ENCODE measurements around the gene COPZ2.

The COPZ2 gene

DNA sequence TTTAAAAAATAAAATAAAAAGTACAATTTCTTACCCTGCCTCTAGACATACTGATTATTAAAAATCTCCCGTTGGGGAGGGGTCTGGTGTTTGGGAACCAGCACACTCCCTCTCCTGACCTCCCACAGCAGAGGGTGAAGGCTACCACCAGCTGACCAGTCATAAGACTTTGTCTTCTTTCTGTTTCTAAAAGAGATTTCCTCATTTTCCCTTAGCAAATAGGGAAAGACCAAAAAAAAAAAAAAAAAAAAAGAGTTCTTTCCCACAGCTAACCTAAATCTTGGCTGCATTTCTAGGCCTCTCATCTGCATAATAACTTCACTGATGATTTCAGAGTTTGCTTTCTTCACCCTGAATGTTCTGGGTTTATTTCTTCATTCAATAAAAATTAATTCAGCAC lies 36.4 kb downstream of the COPZ2 start:
- FAIRE-seq (no peak), DNase-seq (ENCODE audit: insufficient read length, low spot score) (no peak)
- TF ChIP-seq POLR2AphosphoS5 (IDR thresholded peaks at IDR 0.05; ENCODE audit: low read depth, low read length): no peak
- TF ChIP-seq SPI1 (IDR thresholded peaks at IDR 0.05; ENCODE audit: low read depth, low read length): no peak
- no peak for TF ChIP-seq PAX5 (IDR thresholded peaks at IDR 0.05; ENCODE audit: insufficient read depth, low read length, severe bottlenecking)
- no peak for TF ChIP-seq POU2F2 (IDR thresholded peaks at IDR 0.05; ENCODE audit: low read depth, low read length)
- TF ChIP-seq TAF1 (IDR thresholded peaks at IDR 0.05; ENCODE audit: low read depth, low read length): no peak
- TF ChIP-seq POLR2A (IDR thresholded peaks at IDR 0.05; ENCODE audit: low read depth, low read length): no peak

GRCh38 chr17:47999582-47999981 lies 38.0 kb downstream of the COPZ2 start:
- no peak for DNase-seq (ENCODE audit: insufficient read length, low spot score)
- TF ChIP-seq POU2F2 (IDR thresholded peaks at IDR 0.05; ENCODE audit: low read depth, low read length) (no peak), POLR2A (IDR thresholded peaks at IDR 0.05; ENCODE audit: low read depth, low read length) (no peak), SPI1 (IDR thresholded peaks at IDR 0.05; ENCODE audit: low read depth, low read length) (no peak), POLR2AphosphoS5 (IDR thresholded peaks at IDR 0.05; ENCODE audit: low read depth, low read length) (no peak), TAF1 (IDR thresholded peaks at IDR 0.05; ENCODE audit: low read depth, low read length) (no peak)
- FAIRE-seq: no peak

DNA sequence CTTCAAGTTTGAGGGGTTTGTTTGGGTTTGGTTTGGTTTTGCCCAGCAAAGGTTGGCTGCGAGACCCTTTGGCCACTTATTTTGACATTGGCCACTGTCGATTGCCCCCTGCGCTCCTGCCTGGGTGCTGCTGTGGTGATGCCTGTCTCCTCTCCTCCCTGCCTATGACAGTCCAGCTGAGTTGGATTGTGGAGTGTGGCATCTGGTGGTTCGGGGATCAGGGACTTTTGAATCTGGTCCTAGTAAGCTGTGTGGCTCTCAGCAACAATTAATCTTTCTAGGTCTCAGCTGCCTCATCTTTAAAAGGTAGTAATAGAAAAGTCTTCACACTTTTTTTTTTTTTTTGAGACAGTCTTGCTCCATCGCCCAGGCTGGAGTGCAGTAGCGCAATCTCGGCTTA lies 39.6 kb downstream of the COPZ2 start:
- no peak for FAIRE-seq
- TF ChIP-seq SPI1 (IDR thresholded peaks at IDR 0.05; ENCODE audit: low read depth, low read length) (no peak), POLR2A (IDR thresholded peaks at IDR 0.05; ENCODE audit: low read depth, low read length) (no peak), POU2F2 (IDR thresholded peaks at IDR 0.05; ENCODE audit: low read depth, low read length) (no peak), POLR2AphosphoS5 (IDR thresholded peaks at IDR 0.05; ENCODE audit: low read depth, low read length) (no peak), TAF1 (IDR thresholded peaks at IDR 0.05; ENCODE audit: low read depth, low read length) (no peak), PAX5 (IDR thresholded peaks at IDR 0.05; ENCODE audit: insufficient read depth, low read length, severe bottlenecking) (no peak)
- no peak for DNase-seq (ENCODE audit: insufficient read length, low spot score)

DNA sequence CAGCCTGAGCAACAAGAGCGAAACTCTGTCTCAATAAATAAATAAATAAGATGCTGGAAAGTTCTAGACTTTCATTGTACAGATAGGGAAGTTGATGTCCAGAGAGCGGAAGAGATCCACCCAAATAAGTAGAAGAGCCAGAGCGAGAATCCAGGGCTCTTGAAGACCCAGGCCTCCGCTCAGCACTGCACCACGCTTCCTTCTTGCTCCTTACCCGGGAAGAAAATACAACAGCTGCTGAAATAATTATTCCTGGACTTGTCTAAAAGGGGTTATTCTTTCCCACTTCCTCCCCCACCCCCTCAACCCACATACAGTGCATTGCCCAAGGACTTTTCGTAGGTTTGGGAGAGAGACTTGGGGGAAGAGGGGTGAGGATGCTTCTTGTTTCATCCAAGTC lies 40.0 kb downstream of the COPZ2 start:
- TF ChIP-seq POLR2AphosphoS5 (IDR thresholded peaks at IDR 0.05; ENCODE audit: low read depth, low read length) (no peak), POU2F2 (IDR thresholded peaks at IDR 0.05; ENCODE audit: low read depth, low read length) (no peak), PAX5 (IDR thresholded peaks at IDR 0.05; ENCODE audit: insufficient read depth, low read length, severe bottlenecking) (no peak), SPI1 (IDR thresholded peaks at IDR 0.05; ENCODE audit: low read depth, low read length) (no peak), POLR2A (IDR thresholded peaks at IDR 0.05; ENCODE audit: low read depth, low read length) (no peak), TAF1 (IDR thresholded peaks at IDR 0.05; ENCODE audit: low read depth, low read length) (no peak)
- FAIRE-seq (no peak), DNase-seq (ENCODE audit: insufficient read length, low spot score) (no peak)

DNA sequence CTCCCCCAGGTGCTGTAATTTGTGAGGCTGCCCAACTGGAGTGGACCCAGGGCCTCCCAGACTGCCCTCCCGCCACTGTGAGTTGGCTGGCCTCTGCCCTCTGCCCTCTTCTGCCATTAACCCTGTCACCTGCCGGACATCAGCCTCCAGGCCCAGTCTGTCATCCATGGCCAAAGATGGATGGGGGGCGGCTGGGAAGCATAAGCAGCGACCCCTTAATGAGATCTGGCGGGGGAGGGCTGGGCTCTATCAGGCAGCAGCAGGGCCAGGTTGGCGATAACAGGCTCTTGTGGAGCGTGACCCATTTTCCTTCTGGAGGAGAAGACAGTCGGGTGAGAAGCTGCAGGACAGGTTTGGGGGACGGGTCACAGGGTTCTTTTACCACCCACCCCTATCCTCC lies 41.4 kb downstream of the COPZ2 start:
- FAIRE-seq (no peak), DNase-seq (ENCODE audit: insufficient read length, low spot score) (no peak)
- TF ChIP-seq PAX5 (IDR thresholded peaks at IDR 0.05; ENCODE audit: insufficient read depth, low read length, severe bottlenecking) (no peak), SPI1 (IDR thresholded peaks at IDR 0.05; ENCODE audit: low read depth, low read length) (no peak), POLR2AphosphoS5 (IDR thresholded peaks at IDR 0.05; ENCODE audit: low read depth, low read length) (no peak), TAF1 (IDR thresholded peaks at IDR 0.05; ENCODE audit: low read depth, low read length) (no peak), POLR2A (IDR thresholded peaks at IDR 0.05; ENCODE audit: low read depth, low read length) (no peak), POU2F2 (IDR thresholded peaks at IDR 0.05; ENCODE audit: low read depth, low read length) (no peak)

GRCh38 chr17:47995241-47995935 lies 42.2 kb downstream of the COPZ2 start:
- FAIRE-seq (no peak), DNase-seq (ENCODE audit: insufficient read length, low spot score) (no peak)
- TF ChIP-seq TAF1 (IDR thresholded peaks at IDR 0.05; ENCODE audit: low read depth, low read length): no peak
- no peak for TF ChIP-seq POLR2A (IDR thresholded peaks at IDR 0.05; ENCODE audit: low read depth, low read length)
- no peak for TF ChIP-seq SPI1 (IDR thresholded peaks at IDR 0.05; ENCODE audit: low read depth, low read length)
- TF ChIP-seq POLR2AphosphoS5 (IDR thresholded peaks at IDR 0.05; ENCODE audit: low read depth, low read length): no peak
- no peak for TF ChIP-seq PAX5 (IDR thresholded peaks at IDR 0.05; ENCODE audit: insufficient read depth, low read length, severe bottlenecking)
- TF ChIP-seq POU2F2 (IDR thresholded peaks at IDR 0.05; ENCODE audit: low read depth, low read length): no peak

DNA sequence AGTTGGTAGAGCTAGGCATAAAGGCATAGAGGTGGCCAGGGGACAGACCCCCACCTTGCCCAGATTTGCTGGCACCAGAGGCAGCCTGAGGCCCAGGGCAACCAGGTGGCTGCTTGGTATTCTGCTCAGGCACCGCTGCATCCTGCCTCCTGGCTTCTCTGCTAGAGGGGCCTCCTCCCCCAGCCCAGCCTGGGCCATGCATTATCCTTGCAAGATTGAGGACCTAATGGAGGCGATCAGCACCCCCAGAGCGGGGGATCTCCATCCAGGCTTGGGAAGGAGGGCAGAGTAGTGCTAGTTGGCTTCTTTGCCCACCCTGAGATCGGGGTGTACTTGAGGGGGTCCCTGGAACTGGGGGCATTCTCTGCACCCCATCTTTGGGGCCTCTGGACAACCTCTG lies 42.9 kb downstream of the COPZ2 start:
- DNase-seq (ENCODE audit: insufficient read length, low spot score) (no peak), FAIRE-seq (no peak)
- TF ChIP-seq POU2F2 (IDR thresholded peaks at IDR 0.05; ENCODE audit: low read depth, low read length): no peak
- no peak for TF ChIP-seq SPI1 (IDR thresholded peaks at IDR 0.05; ENCODE audit: low read depth, low read length)
- TF ChIP-seq PAX5 (IDR thresholded peaks at IDR 0.05; ENCODE audit: insufficient read depth, low read length, severe bottlenecking): no peak
- no peak for TF ChIP-seq TAF1 (IDR thresholded peaks at IDR 0.05; ENCODE audit: low read depth, low read length)
- no peak for TF ChIP-seq POLR2AphosphoS5 (IDR thresholded peaks at IDR 0.05; ENCODE audit: low read depth, low read length)
- TF ChIP-seq POLR2A (IDR thresholded peaks at IDR 0.05; ENCODE audit: low read depth, low read length): no peak

- FAIRE-seq (no peak), DNase-seq (ENCODE audit: insufficient read length, low spot score) (no peak)
- TF ChIP-seq POU2F2 (IDR thresholded peaks at IDR 0.05; ENCODE audit: low read depth, low read length) (no peak), POLR2AphosphoS5 (IDR thresholded peaks at IDR 0.05; ENCODE audit: low read depth, low read length) (no peak), SPI1 (IDR thresholded peaks at IDR 0.05; ENCODE audit: low read depth, low read length) (no peak), PAX5 (IDR thresholded peaks at IDR 0.05; ENCODE audit: insufficient read depth, low read length, severe bottlenecking) (no peak), POLR2A (IDR thresholded peaks at IDR 0.05; ENCODE audit: low read depth, low read length) (no peak), TAF1 (IDR thresholded peaks at IDR 0.05; ENCODE audit: low read depth, low read length) (no peak)
Observed at GRCh38 chr17:47993964-47994363, 43.6 kb downstream of the COPZ2 start.

DNA sequence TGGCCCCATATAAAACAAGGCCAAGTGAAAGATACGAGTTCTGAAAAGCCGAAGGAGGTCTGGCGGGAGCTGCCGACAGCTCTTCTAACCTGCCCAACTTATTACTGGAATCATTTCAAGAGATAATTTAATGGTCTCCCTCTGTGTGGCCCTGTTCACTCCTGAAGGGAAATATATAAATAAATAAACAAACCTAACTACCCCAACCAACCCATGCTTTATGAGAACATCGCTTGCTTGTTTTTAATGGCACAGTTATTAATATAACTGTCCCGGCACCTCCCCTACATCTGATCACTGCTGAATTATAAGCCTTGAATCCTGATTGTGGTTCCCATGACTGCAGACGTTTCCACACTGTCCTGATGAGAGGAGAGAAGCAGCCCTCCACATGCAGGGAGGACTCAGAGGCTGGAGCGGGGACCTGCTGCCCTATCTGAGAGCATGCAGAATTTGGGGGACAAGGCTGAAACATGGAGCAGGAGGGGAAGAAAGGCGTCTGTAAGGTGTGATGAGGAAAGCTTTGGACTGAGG lies 44.5 kb downstream of the COPZ2 start:
- FAIRE-seq: no peak
- TF ChIP-seq POLR2A (IDR thresholded peaks at IDR 0.05; ENCODE audit: low read depth, low read length) (no peak), PAX5 (IDR thresholded peaks at IDR 0.05; ENCODE audit: insufficient read depth, low read length, severe bottlenecking) (no peak), POLR2AphosphoS5 (IDR thresholded peaks at IDR 0.05; ENCODE audit: low read depth, low read length) (no peak), SPI1 (IDR thresholded peaks at IDR 0.05; ENCODE audit: low read depth, low read length) (no peak), TAF1 (IDR thresholded peaks at IDR 0.05; ENCODE audit: low read depth, low read length) (no peak), POU2F2 (IDR thresholded peaks at IDR 0.05; ENCODE audit: low read depth, low read length) (no peak)
- no peak for DNase-seq (ENCODE audit: insufficient read length, low spot score)
